Astrocyte (in vitro differentiated cells and primary cell): Measurements from ENCODE around the gene MAMLD1. TPM values are rescaled to one million over a fixed set of nuclear protein-coding genes. Genes with fewer than 3 reads are reported as not detected.

ENCODE experiments used
- DNase-seq: peaks from one replicate; pipeline ENCODE4 v3.0.0-alpha.2; 2010; ENCODE audit warnings: low read depth
- FAIRE-seq: peaks from 2 replicates; lab custom pipeline; 2011; peaks lifted over from hg19 to GRCh38; lab: Jason Lieb, UNC
- H2AFZ ChIP-seq: 2 replicates; pipeline ENCODE4 v1.6.0; 2012; ENCODE audit warnings: low read depth, low read length, inconsistent platforms
- H3K27ac ChIP-seq: 2 replicates; pipeline ENCODE4 v1.5.1; 2011; ENCODE audit warnings: low read depth, low read length, inconsistent platforms
- H3K27me3 ChIP-seq: 2 replicates; pipeline ENCODE4 v1.6.0; 2011; ENCODE audit warnings: low read length, inconsistent platforms; ENCODE audit not compliant: insufficient read depth
- H3K36me3 ChIP-seq: 2 replicates; pipeline ENCODE4 v1.5.1; 2011; ENCODE audit warnings: low read length, inconsistent platforms; ENCODE audit not compliant: insufficient read depth
- H3K4me1 ChIP-seq: 2 replicates; pipeline ENCODE4 v1.5.1; 2011; ENCODE audit warnings: low read length, inconsistent platforms; ENCODE audit not compliant: insufficient read depth
- H3K4me2 ChIP-seq: 2 replicates; pipeline ENCODE4 v1.6.0; 2012; ENCODE audit warnings: low read length, inconsistent platforms
- H3K4me3 ChIP-seq: 2 replicates; pipeline ENCODE4 v1.5.1; 2011; ENCODE audit warnings: low read depth, mild to moderate bottlenecking, low read length, inconsistent platforms; ENCODE audit not compliant: insufficient read depth
- H3K79me2 ChIP-seq: 2 replicates; pipeline ENCODE4 v1.6.0; 2012; ENCODE audit warnings: mild to moderate bottlenecking, low read length, inconsistent platforms; ENCODE audit not compliant: insufficient read depth
- H3K9ac ChIP-seq: 2 replicates; pipeline ENCODE4 v1.6.0; 2012; ENCODE audit warnings: mild to moderate bottlenecking, low read length, inconsistent platforms
- H3K9me3 ChIP-seq: 2 replicates; pipeline ENCODE4 v1.5.1; 2012; ENCODE audit warnings: low read depth, mild to moderate bottlenecking, low read length, inconsistent platforms; ENCODE audit not compliant: insufficient read depth
- H4K20me1 ChIP-seq: 2 replicates; pipeline ENCODE4 v1.6.0; 2012; ENCODE audit warnings: low read length, inconsistent platforms; ENCODE audit not compliant: insufficient read depth
- H3K27ac Mint-ChIP-seq: one replicate; pipeline ENCODE4 v1.8.0; 2021; ENCODE audit warnings: mild to moderate bottlenecking, mixed read lengths; ENCODE audit not compliant: unreplicated experiment
- H3K27me3 Mint-ChIP-seq: one replicate; pipeline ENCODE4 v1.8.0; 2021; ENCODE audit warnings: low read depth, mixed read lengths; ENCODE audit not compliant: unreplicated experiment
- H3K36me3 Mint-ChIP-seq: one replicate; pipeline ENCODE4 v1.8.0; 2021; ENCODE audit warnings: low read depth, mixed read lengths; ENCODE audit not compliant: unreplicated experiment
- H3K4me1 Mint-ChIP-seq: one replicate; pipeline ENCODE4 v1.8.0; 2021; ENCODE audit warnings: low read depth, mixed read lengths; ENCODE audit not compliant: unreplicated experiment
- H3K4me3 Mint-ChIP-seq: one replicate; pipeline ENCODE4 v1.8.0; 2021; ENCODE audit warnings: mild to moderate bottlenecking, moderate library complexity, mixed read lengths; ENCODE audit not compliant: unreplicated experiment
- H3K9me3 Mint-ChIP-seq: one replicate; pipeline ENCODE4 v1.8.0; 2021; ENCODE audit warnings: mild to moderate bottlenecking, mixed read lengths; ENCODE audit not compliant: unreplicated experiment
- EZH2 ChIP-seq: IDR thresholded peaks from 2 replicates; pipeline ENCODE4 v1.6.1; 2012; ENCODE audit warnings: mild to moderate bottlenecking, low read length, inconsistent platforms; ENCODE audit not compliant: insufficient read depth
- total RNA-seq: library from RNA; stranded (reverse); gene quantifications from 2 replicates; pipeline ENCODE4 v1.2.1, GENCODE V29; 2021
- TF ChIP-seq, protein P1 (sequence below): IDR thresholded peaks from 2 replicates; pipeline ENCODE4 v1.5.1; 2011; ENCODE audit warnings: low read depth, mild to moderate bottlenecking, inconsistent platforms, low read length, moderate library complexity; ENCODE audit not compliant: insufficient read depth

The MAMLD1 gene
- total RNA-seq, 1 donor from 2014 or later: 6.6 TPM

DNA sequence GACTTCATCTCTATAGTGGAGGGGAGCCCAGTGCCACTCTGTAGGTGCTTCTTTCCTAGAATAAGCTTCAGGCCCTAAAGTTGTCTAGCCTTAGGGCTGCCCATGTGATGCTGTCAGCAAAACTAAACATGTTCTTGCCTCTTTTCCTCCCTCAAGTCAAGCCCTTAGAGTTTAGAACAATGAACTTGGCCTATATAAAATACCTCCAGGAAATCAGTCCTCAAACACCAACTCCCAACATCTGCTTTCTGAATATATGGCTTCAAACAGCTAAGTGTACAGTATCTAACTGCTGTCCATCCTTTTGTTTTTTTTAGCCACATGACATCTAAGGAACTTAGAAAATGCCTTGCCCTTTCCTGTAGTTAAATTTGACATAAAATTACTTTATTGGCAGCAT lies 91.0 kb downstream of the MAMLD1 start:
- no peaks in the 10 kb centered on the region for H3K9me3 ChIP-seq
- H3K27ac Mint-ChIP-seq: no peak overlapping the region
- no peak overlapping the region for H3K9ac ChIP-seq
- no peak for TF ChIP-seq EZH2
- TF ChIP-seq, protein P1, sequence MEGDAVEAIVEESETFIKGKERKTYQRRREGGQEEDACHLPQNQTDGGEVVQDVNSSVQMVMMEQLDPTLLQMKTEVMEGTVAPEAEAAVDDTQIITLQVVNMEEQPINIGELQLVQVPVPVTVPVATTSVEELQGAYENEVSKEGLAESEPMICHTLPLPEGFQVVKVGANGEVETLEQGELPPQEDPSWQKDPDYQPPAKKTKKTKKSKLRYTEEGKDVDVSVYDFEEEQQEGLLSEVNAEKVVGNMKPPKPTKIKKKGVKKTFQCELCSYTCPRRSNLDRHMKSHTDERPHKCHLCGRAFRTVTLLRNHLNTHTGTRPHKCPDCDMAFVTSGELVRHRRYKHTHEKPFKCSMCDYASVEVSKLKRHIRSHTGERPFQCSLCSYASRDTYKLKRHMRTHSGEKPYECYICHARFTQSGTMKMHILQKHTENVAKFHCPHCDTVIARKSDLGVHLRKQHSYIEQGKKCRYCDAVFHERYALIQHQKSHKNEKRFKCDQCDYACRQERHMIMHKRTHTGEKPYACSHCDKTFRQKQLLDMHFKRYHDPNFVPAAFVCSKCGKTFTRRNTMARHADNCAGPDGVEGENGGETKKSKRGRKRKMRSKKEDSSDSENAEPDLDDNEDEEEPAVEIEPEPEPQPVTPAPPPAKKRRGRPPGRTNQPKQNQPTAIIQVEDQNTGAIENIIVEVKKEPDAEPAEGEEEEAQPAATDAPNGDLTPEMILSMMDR: no peak
- H3K4me3 Mint-ChIP-seq: no peak overlapping the region
- no peaks in the 10 kb centered on the region for H3K36me3 ChIP-seq
- peaks cover 2% of the 10 kb centered on the region for H3K36me3 Mint-ChIP-seq
- H3K27me3 Mint-ChIP-seq: peaks cover 2% of the 10 kb centered on the region
- H3K27ac ChIP-seq: no peak overlapping the region
- no peak overlapping the region for H3K4me3 ChIP-seq
- H4K20me1 ChIP-seq: peaks cover 4% of the 10 kb centered on the region
- no peaks in the 10 kb centered on the region for H3K79me2 ChIP-seq
- no peaks in the 10 kb centered on the region for H3K27me3 ChIP-seq
- no peak overlapping the region for H2AFZ ChIP-seq
- no peaks in the 10 kb centered on the region for H3K4me1 Mint-ChIP-seq
- FAIRE-seq (peak; percentile 77), DNase-seq (no peak)
- H3K4me1 ChIP-seq: no peaks in the 10 kb centered on the region
- no peak overlapping the region for H3K4me2 ChIP-seq
- no peaks in the 10 kb centered on the region for H3K9me3 Mint-ChIP-seq

DNA sequence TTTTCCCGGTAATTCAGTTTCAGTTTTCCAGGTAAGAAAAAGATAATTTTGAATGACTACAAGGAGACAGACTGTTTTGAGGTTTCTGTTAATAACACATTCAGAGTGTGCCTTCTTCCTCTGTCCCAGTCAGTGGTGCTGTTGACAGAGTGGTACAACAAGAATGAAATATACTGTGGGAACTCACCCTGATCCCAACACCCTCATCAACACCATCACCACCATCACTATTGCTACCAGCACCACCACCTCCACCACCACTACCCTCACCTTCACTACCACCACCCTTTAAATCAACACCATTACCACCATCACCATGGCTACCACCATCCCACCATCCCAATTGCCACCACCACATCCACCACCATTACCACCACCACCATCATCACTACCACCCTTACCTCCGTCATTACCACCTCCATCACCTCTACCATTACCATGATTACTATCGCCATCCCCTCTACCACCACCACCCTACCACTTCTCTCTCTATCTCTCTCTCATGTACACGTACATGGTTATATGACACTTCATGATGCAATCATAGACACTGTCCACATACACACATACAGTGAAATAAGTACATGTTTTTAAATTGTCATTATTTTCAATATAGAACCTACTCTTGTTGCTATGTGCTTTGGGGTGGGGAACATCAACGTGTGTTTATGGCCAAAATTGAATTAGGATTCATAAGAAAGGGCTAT lies 91.5 kb downstream of the MAMLD1 start:
- Histone ChIP-seq H3K9me3 (no peaks in the 10 kb centered on the region), H3K4me1 (no peaks in the 10 kb centered on the region), H3K27me3 (no peaks in the 10 kb centered on the region), H3K79me2 (no peaks in the 10 kb centered on the region), H3K4me2 (no peak overlapping the region), H3K4me3 (no peak overlapping the region), H3K27ac (no peak overlapping the region), H3K36me3 (no peaks in the 10 kb centered on the region), H3K9ac (no peak overlapping the region), H2AFZ (no peak overlapping the region), H4K20me1 (peaks cover under 1% of the 10 kb centered on the region)
- DNase-seq (no peak), FAIRE-seq (peak; percentile 82)
- TF ChIP-seq, protein P1: no peak
- Mint-ChIP-seq H3K27me3 (peaks cover 2% of the 10 kb centered on the region), H3K36me3 (peaks cover 2% of the 10 kb centered on the region), H3K4me1 (no peaks in the 10 kb centered on the region), H3K9me3 (no peaks in the 10 kb centered on the region), H3K4me3 (no peak overlapping the region), H3K27ac (no peak overlapping the region)

- H3K27me3 ChIP-seq: no peaks in the 10 kb centered on the region
- FAIRE-seq (peak; percentile 72), DNase-seq (no peak)
- H3K4me2 ChIP-seq: no peak overlapping the region
- Mint-ChIP-seq H3K27me3 (peaks cover 2% of the 10 kb centered on the region), H3K27ac (no peak overlapping the region), H3K9me3 (no peaks in the 10 kb centered on the region), H3K4me1 (no peaks in the 10 kb centered on the region), H3K4me3 (no peak overlapping the region), H3K36me3 (peaks cover 2% of the 10 kb centered on the region)
- H3K4me1 ChIP-seq: no peaks in the 10 kb centered on the region
- H3K27ac ChIP-seq: no peak overlapping the region
- H3K9ac ChIP-seq: no peak overlapping the region
- no peak overlapping the region for H2AFZ ChIP-seq
- H3K79me2 ChIP-seq: no peaks in the 10 kb centered on the region
- no peaks in the 10 kb centered on the region for H3K9me3 ChIP-seq
- H3K36me3 ChIP-seq: no peaks in the 10 kb centered on the region
- no peaks in the 10 kb centered on the region for H4K20me1 ChIP-seq
- TF ChIP-seq, protein P1: no peak
- no peak for TF ChIP-seq EZH2
- H3K4me3 ChIP-seq: no peak overlapping the region
Measured at GRCh38 chrX:150455215-150455608, 92.1 kb downstream of the MAMLD1 start.
